Parathyroid adenoma (tissue), 2 donors: ENCODE results near the gene SRSF2.
A peak's percentile ranks its signal among the peaks of the same experiment; 100 is the strongest.

Experiments used
- H2AFZ ChIP-seq: fragments of 300-600 bp; sonication (generic); one replicate; pipeline ENCODE4 v1.7.0; 2017; ENCODE audit warnings: antibody characterized with exemption, mild to moderate bottlenecking
- H3K27ac ChIP-seq: fragments of 300-600 bp; sonication (generic); one replicate; pipeline ENCODE4 v1.7.0; 2017
- H3K27me3 ChIP-seq: fragments of 300-600 bp; sonication (generic); one replicate; pipeline ENCODE4 v1.7.0; 2017; ENCODE audit warnings: low read length; ENCODE audit not compliant: control insufficient read depth, insufficient read depth
- H3K36me3 ChIP-seq: fragments of 300-600 bp; sonication (generic); one replicate; pipeline ENCODE4 v1.7.0; 2017; ENCODE audit warnings: low read length; ENCODE audit not compliant: control insufficient read depth, insufficient read depth
- H3K4me1 ChIP-seq: fragments of 300-600 bp; sonication (generic); one replicate; pipeline ENCODE4 v1.7.0; 2017; ENCODE audit warnings: control low read depth
- H3K4me2 ChIP-seq: fragments of 300-600 bp; sonication (generic); one replicate; pipeline ENCODE4 v1.7.0; 2017; ENCODE audit warnings: low read length
- H3K4me3 ChIP-seq: fragments of 300-600 bp; sonication (generic); one replicate; pipeline ENCODE4 v1.7.0; 2017; ENCODE audit warnings: low read depth, low read length
- H3K79me2 ChIP-seq: fragments of 300-600 bp; sonication (generic); one replicate; pipeline ENCODE4 v1.7.0; 2017; ENCODE audit warnings: control low read depth
- H3K9ac ChIP-seq: fragments of 300-600 bp; sonication (generic); one replicate; pipeline ENCODE4 v1.7.0; 2017; ENCODE audit warnings: mild to moderate bottlenecking
- H3K9me3 ChIP-seq: fragments of 300-600 bp; sonication (generic); one replicate; pipeline ENCODE4 v1.7.0; 2017; ENCODE audit warnings: low read length; ENCODE audit not compliant: control insufficient read depth
- TF ChIP-seq, protein P1 (sequence below): fragments of 300-600 bp; sonication (generic); IDR thresholded peaks from one replicate; pipeline ENCODE4 v1.7.0; 2017; ENCODE audit warnings: antibody characterized with exemption, mild to moderate bottlenecking
- donor health status: primary hyperparathyroidism.

Gene SRSF2

DNA sequence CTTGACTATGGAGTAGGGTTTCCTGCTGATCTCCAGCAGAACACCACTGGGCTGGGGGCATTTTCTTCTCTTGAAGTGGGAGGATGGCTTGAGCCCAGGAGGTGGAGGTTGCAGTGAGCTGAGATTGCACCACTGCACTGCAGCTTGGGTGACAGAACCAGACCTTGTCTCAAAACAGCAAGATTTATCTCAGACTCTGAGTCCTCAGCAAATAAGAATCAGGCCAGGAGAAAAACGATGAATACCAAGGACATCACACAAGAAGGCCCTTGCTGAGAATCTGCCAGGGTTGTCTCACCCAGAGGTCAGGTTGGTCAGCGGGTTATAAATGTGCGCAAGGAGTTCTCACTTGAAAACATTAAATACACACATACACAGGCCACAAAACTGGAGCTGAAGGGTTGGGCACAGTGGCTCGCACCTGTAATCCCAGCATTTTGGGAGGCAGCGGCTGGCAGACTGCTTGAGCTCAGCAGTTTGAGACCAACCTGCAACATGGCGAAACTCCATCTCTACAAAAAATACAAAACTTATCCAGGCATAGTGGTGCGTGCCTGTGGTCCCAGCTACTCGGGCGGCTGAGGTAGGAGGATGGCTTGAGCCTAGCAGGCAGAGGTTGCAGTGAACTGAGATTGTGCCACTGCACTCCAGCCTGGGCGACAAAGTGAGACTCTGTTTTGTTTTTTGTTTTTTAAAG, 34.0 kb downstream of the SRSF2 start:
- H3K4me1 ChIP-seq = peaks cover 38% of the 10 kb centered on the region
- TF ChIP-seq, protein P1, sequence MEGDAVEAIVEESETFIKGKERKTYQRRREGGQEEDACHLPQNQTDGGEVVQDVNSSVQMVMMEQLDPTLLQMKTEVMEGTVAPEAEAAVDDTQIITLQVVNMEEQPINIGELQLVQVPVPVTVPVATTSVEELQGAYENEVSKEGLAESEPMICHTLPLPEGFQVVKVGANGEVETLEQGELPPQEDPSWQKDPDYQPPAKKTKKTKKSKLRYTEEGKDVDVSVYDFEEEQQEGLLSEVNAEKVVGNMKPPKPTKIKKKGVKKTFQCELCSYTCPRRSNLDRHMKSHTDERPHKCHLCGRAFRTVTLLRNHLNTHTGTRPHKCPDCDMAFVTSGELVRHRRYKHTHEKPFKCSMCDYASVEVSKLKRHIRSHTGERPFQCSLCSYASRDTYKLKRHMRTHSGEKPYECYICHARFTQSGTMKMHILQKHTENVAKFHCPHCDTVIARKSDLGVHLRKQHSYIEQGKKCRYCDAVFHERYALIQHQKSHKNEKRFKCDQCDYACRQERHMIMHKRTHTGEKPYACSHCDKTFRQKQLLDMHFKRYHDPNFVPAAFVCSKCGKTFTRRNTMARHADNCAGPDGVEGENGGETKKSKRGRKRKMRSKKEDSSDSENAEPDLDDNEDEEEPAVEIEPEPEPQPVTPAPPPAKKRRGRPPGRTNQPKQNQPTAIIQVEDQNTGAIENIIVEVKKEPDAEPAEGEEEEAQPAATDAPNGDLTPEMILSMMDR = no peak
- H3K79me2 ChIP-seq = peaks cover 18% of the 10 kb centered on the region
- no peaks in the 10 kb centered on the region for H3K27me3 ChIP-seq
- no peak overlapping the region for H2AFZ ChIP-seq
- no peak overlapping the region for H3K4me2 ChIP-seq
- H3K36me3 ChIP-seq = no peaks in the 10 kb centered on the region
- no peak overlapping the region for H3K9ac ChIP-seq
- no peaks in the 10 kb centered on the region for H3K9me3 ChIP-seq
- no peak overlapping the region for H3K4me3 ChIP-seq
- peak overlapping the region; percentile 62 for H3K27ac ChIP-seq

DNA sequence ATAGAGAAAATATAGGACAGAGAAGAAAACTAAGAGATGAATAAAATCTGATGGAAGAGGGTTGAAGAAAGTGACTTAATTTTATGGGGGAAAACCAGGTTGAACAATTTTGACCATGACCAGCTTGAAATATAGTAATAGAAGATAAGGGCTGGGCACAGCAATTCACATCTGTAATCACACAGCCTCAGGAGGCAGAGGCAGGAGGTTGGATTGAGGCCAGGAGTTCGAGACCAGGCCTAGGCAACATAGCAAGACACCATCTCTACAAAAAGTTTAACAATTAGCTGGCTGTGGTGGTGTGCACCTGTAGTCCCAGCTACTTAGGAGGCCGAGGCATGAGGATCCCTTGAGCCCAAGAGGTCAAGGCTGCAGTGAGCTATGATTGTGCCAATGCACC, 35.1 kb downstream of the SRSF2 start:
- Histone ChIP-seq H3K27ac (peak overlapping the region; percentile 87), H3K9me3 (no peaks in the 10 kb centered on the region), H3K27me3 (no peaks in the 10 kb centered on the region), H3K4me3 (no peak overlapping the region), H3K9ac (no peak overlapping the region), H2AFZ (no peak overlapping the region), H3K79me2 (peaks cover 15% of the 10 kb centered on the region), H3K36me3 (no peaks in the 10 kb centered on the region), H3K4me1 (peaks cover 44% of the 10 kb centered on the region), H3K4me2 (peak overlapping the region; percentile 68)
- TF ChIP-seq, protein P1 = no peak

DNA sequence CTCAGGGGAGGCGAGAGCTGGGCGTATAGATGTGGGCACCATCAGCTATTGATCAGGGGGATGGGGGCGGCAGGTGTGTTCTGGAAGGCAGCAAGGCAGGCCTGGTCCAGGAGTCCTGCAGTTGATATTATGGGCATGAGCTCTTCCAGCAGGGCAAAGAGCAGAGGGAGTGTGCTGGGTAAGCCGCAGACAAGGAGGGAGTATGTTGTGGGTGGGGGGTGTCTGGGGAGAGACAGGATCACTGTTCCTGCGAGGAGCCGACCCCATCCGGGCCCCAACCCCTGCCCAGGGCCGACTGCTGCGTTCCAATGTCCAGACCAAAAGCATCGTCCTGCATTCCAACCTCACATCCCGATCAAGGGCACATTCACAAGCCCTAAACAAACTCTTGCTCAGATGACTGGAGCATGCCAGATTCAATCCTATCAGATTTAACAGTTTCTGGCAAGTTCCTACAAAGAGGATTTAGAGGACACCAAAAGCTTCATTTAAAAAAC, 35.6 kb downstream of the SRSF2 start:
- Histone ChIP-seq H3K9ac (no peak overlapping the region), H3K79me2 (peaks cover 14% of the 10 kb centered on the region), H3K9me3 (no peaks in the 10 kb centered on the region), H3K4me2 (peak overlapping the region; percentile 68), H3K36me3 (no peaks in the 10 kb centered on the region), H3K27me3 (no peaks in the 10 kb centered on the region), H3K4me1 (peaks cover 49% of the 10 kb centered on the region), H3K27ac (peak overlapping the region; percentile 87), H3K4me3 (peak overlapping the region; percentile 15), H2AFZ (peak overlapping the region; percentile 62)
- TF ChIP-seq, protein P1 = no peak

DNA sequence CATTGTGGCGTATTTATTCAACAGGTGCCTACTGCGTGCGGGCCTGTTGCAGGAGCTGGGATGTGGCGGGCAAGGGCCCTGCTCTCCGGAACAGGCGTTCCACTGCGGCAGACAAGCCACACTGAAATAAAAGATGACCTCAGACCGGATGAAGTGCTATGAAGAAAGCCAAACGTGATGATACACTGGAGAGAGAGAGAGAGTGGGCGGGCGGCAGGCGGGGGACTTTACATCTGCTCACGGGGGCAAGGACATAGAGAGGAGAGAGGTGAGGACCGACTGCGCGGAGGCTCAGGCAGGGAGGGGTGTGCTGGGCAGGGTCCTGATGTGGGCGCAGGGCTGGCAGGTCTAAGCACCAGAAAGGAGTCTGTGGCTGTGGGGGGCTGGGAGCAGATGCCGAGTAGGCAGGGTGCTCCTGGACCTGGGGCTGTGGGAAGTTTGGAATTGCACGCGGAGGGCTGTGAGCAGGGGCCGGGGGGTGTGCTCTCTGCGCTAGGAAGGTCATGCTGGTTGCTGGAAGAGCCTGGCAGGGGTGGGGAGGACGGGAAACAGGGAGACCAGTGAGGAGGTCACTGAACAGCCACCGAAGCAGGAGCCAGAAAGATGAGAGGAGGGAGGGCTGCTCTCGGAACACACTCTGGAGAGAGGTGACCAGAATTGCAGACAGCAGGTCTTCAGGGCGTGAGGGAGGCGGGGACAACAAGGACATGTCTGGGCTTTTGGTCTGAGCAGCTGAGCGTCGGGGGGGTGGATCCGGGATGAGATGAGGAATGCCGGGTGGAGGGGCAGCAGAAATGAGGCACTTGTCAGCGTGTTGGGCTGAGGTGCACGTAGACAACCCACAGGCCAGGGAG, 36.3 kb downstream of the SRSF2 start:
- TF ChIP-seq, protein P1 = no peak
- Histone ChIP-seq H3K36me3 (no peaks in the 10 kb centered on the region), H3K4me3 (peak overlapping the region; percentile 15), H3K4me1 (peaks cover 53% of the 10 kb centered on the region), H2AFZ (peak overlapping the region; percentile 62), H3K4me2 (peak overlapping the region; percentile 68), H3K27ac (peak overlapping the region; percentile 87), H3K9me3 (no peaks in the 10 kb centered on the region), H3K27me3 (no peaks in the 10 kb centered on the region), H3K9ac (no peak overlapping the region), H3K79me2 (peaks cover 11% of the 10 kb centered on the region)
